Coronary artery (tissue), 2 donors: ENCODE results near the gene C2orf81.
A peak's percentile ranks its signal among the peaks of the same experiment; 100 is the strongest.
"Not testable (repeated sequence)": the region's sequence is repeated elsewhere in the genome, so short reads cannot be mapped to it uniquely, and the experiment has no call there.

ENCODE experiments used
- DNase-seq: peaks from one replicate; pipeline ENCODE4 v3.0.0-alpha.2; 2017; ENCODE audit warnings: low spot score
- H3K27ac ChIP-seq, 2 donors: fragments of 200-600 bp; sonication (generic); one replicate each; pipeline ENCODE4 v1.5.1; 2016 to 2019
- H3K4me3 ChIP-seq: fragments of 200-600 bp; sonication (generic); 2 replicates; pipeline ENCODE4 v1.5.1; 2016; ENCODE audit warnings: mild to moderate bottlenecking, moderate library complexity
- CTCF ChIP-seq: fragments of 200-600 bp; sonication (generic); IDR thresholded peaks from one replicate; pipeline ENCODE4 v1.5.1; 2019; ENCODE audit warnings: antibody characterized with exemption

Gene C2orf81

GRCh38 chr2:74424995-74425406 lies 3.6 kb upstream of the C2orf81 start:
- Histone ChIP-seq H3K27ac (no peak overlapping the region), H3K4me3 (no peak overlapping the region)
- no peak for DNase-seq
- TF ChIP-seq CTCF = no peak

- TF ChIP-seq CTCF = no peak
- no peak for DNase-seq
- Histone ChIP-seq H3K27ac (no peak overlapping the region), H3K4me3 (no peak overlapping the region)
Observed at GRCh38 chr2:74424139-74424992, 2.9 kb upstream of the C2orf81 start.

- no peak for DNase-seq
- Histone ChIP-seq H3K4me3 (no peak overlapping the region), H3K27ac (no peak overlapping the region)
- TF ChIP-seq CTCF = no peak
Observed at GRCh38 chr2:74423231-74424095, 2.0 kb upstream of the C2orf81 start.

- not testable (repeated sequence) for H3K27ac ChIP-seq, DNase-seq
- H3K4me3 ChIP-seq = peak overlapping the region; percentile 78
Observed at GRCh38 chr2:74420443-74421103, 846 bp downstream of the C2orf81 start.

GRCh38 chr2:74420006-74420405 lies 1.4 kb downstream of the C2orf81 start:
- H3K4me3 ChIP-seq = no peak overlapping the region
- TF ChIP-seq CTCF = no peak
- no peak overlapping the region for H3K27ac ChIP-seq
- DNase-seq = no peak

- TF ChIP-seq CTCF = no peak
- Histone ChIP-seq H3K4me3 (no peak overlapping the region), H3K27ac (no peak overlapping the region)
- no peak for DNase-seq
Observed at GRCh38 chr2:74419345-74419744, 2.1 kb downstream of the C2orf81 start.

GRCh38 chr2:74418312-74418711 lies 3.1 kb downstream of the C2orf81 start:
- Histone ChIP-seq H3K4me3 (peak overlapping the region; percentile 42), H3K27ac (peak overlapping the region; percentile 36 to 69)
- no peak for TF ChIP-seq CTCF
- DNase-seq = no peak
